A673 (cell line): Measurements from ENCODE around the gene KIF26A. TPM values are rescaled to one million over a fixed set of nuclear protein-coding genes. Genes with fewer than 3 reads are reported as not detected.

Source experiments
- BruUV-seq: library from RNA; stranded (reverse); fragments of 400-500 nt; replicated peaks from 2 replicates; lab custom pipeline; 2021; lab: Mats Ljungman, UMichigan
- CTCF ChIA-PET: fragments of 300-600 bp; sonication (Branson Sonifier 250); formaldehyde crosslinking; loops from one replicate; lab custom pipeline; 2022; ENCODE audit warnings: antibody characterized with exemption; lab: Charles Lee
- POLR2A ChIA-PET: fragments of 300-600 bp; sonication (Branson Sonifier 250); formaldehyde crosslinking; loops from one replicate; lab custom pipeline; 2022; ENCODE audit warnings: antibody characterized with exemption; ENCODE audit not compliant: low non-redundant PET; lab: Charles Lee
- DNase-seq: peaks from one replicate; pipeline ENCODE4 v3.0.0-alpha.2; 2015; ENCODE audit warnings: low spot score
- H3K27ac ChIP-seq: fragments of 200-600 bp; sonication (generic); 2 replicates; pipeline ENCODE4 v1.5.1; 2016; ENCODE audit warnings: mixed run types, low read depth, mild to moderate bottlenecking, mixed read lengths, antibody characterized with exemption, low read length; ENCODE audit not compliant: poor library complexity, severe bottlenecking
- H3K27me3 ChIP-seq: fragments of 200-600 bp; sonication (generic); replicated peaks from 2 replicates; pipeline ENCODE4 v1.6.1; 2017; ENCODE audit warnings: mixed run types, low read depth, mild to moderate bottlenecking, mixed read lengths, antibody characterized with exemption, low read length; ENCODE audit not compliant: insufficient read depth, poor library complexity
- H3K36me3 ChIP-seq: fragments of 200-600 bp; sonication (generic); 2 replicates; pipeline ENCODE4 v1.6.1; 2016; ENCODE audit warnings: mixed run types, mild to moderate bottlenecking, mixed read lengths, antibody characterized with exemption, low read length; ENCODE audit not compliant: insufficient read depth, poor library complexity, severe bottlenecking
- H3K4me1 ChIP-seq: fragments of 200-600 bp; sonication (generic); 2 replicates; pipeline ENCODE4 v1.6.1; 2017; ENCODE audit warnings: mixed run types, mild to moderate bottlenecking, mixed read lengths, antibody characterized with exemption, low read length; ENCODE audit not compliant: insufficient read depth, poor library complexity, severe bottlenecking
- H3K4me3 ChIP-seq: fragments of 200-600 bp; sonication (generic); 2 replicates; pipeline ENCODE4 v1.5.1; 2016; ENCODE audit warnings: low read depth, mixed run types, mild to moderate bottlenecking, mixed read lengths, low read length; ENCODE audit not compliant: poor library complexity, severe bottlenecking
- H3K9me3 ChIP-seq: fragments of 200-600 bp; sonication (generic); 2 replicates; pipeline ENCODE4 v1.6.1; 2016; ENCODE audit warnings: mixed run types, low read depth, mild to moderate bottlenecking, mixed read lengths, antibody characterized with exemption, low read length; ENCODE audit not compliant: poor library complexity, severe bottlenecking
- EZH2 ChIP-seq: fragments of 200-600 bp; sonication (generic); IDR thresholded peaks from 2 replicates; pipeline ENCODE4 v1.6.1; 2017; ENCODE audit warnings: borderline replicate concordance, low read depth, mild to moderate bottlenecking, mixed read lengths, antibody characterized with exemption, low read length; ENCODE audit not compliant: poor library complexity, severe bottlenecking
- intact Hi-C: fragments of 100-400 bp; cut with micrococcal nuclease; formaldehyde crosslinking; loops from one replicate; pipeline ENCODE4 v1.10.0; 2022; ENCODE audit not compliant: unreplicated experiment
- total RNA-seq: library from RNA; stranded (reverse); gene quantifications from 2 replicates; pipeline ENCODE4 v1.2.3, GENCODE V29; 2021
- TF ChIP-seq, protein P1 (sequence below): fragments of 300-800, 200-600 bp; sonication (generic); conservative IDR thresholded peaks from 2 replicates; pipeline ENCODE4 v1.5.1; 2017; ENCODE audit warnings: low read depth, mild to moderate bottlenecking, antibody characterized with exemption, low read length, moderate library complexity, mixed read lengths

KIF26A gene
- total RNA-seq, 1 experiment from 2014 or later = 11.5 TPM

- no peaks in the 10 kb centered on the region for H3K27me3 ChIP-seq
- intact Hi-C loops = no loop called here
- DNase-seq = no peak
- no peaks in the 10 kb centered on the region for H3K9me3 ChIP-seq
- TF ChIP-seq, protein P1, sequence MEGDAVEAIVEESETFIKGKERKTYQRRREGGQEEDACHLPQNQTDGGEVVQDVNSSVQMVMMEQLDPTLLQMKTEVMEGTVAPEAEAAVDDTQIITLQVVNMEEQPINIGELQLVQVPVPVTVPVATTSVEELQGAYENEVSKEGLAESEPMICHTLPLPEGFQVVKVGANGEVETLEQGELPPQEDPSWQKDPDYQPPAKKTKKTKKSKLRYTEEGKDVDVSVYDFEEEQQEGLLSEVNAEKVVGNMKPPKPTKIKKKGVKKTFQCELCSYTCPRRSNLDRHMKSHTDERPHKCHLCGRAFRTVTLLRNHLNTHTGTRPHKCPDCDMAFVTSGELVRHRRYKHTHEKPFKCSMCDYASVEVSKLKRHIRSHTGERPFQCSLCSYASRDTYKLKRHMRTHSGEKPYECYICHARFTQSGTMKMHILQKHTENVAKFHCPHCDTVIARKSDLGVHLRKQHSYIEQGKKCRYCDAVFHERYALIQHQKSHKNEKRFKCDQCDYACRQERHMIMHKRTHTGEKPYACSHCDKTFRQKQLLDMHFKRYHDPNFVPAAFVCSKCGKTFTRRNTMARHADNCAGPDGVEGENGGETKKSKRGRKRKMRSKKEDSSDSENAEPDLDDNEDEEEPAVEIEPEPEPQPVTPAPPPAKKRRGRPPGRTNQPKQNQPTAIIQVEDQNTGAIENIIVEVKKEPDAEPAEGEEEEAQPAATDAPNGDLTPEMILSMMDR = no peak
- no peak for TF ChIP-seq EZH2
- H3K4me3 ChIP-seq = no peak overlapping the region
- H3K27ac ChIP-seq = no peak overlapping the region
- no TSS peak for BruUV-seq
- POLR2A ChIA-PET = no interaction called here
- CTCF ChIA-PET = no interaction called here
- peaks cover 2% of the 10 kb centered on the region for H3K4me1 ChIP-seq
- H3K36me3 ChIP-seq = no peaks in the 10 kb centered on the region
Measured at GRCh38 chr14:104175811-104176210, 37.4 kb downstream of the KIF26A start.

DNA sequence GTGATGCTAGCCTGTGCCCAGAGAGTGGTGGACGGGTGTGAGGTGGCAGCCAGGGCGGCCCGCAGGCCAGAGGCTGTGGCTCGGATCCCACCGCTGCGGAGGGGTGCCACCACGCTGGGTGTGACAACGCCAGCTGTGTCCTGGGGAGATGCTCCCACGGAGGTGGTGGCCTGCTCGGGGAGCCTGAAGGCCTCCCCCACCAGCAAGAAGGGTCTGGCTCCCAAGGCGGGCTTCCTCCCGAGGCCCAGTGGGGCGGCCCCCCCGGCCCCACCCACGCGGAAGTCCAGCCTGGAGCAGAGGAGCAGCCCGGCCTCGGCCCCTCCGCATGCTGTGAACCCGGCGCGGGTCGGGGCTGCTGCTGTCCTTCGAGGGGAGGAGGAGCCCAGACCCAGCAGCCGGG, 38.2 kb downstream of the KIF26A start:
- no peaks in the 10 kb centered on the region for H3K36me3 ChIP-seq
- H3K4me1 ChIP-seq = no peaks in the 10 kb centered on the region
- BruUV-seq = no TSS peak
- intact Hi-C loops = no loop called here
- CTCF ChIA-PET = no interaction called here
- POLR2A ChIA-PET = no interaction called here
- H3K27ac ChIP-seq = no peak overlapping the region
- TF ChIP-seq EZH2 = no peak
- TF ChIP-seq, protein P1 = no peak
- H3K27me3 ChIP-seq = no peaks in the 10 kb centered on the region
- no peak overlapping the region for H3K4me3 ChIP-seq
- no peaks in the 10 kb centered on the region for H3K9me3 ChIP-seq
- no peak for DNase-seq

- H3K27ac ChIP-seq = no peak overlapping the region
- CTCF ChIA-PET = no interaction called here
- H3K4me1 ChIP-seq = no peaks in the 10 kb centered on the region
- intact Hi-C loops = no loop called here
- no peaks in the 10 kb centered on the region for H3K27me3 ChIP-seq
- DNase-seq = no peak
- H3K36me3 ChIP-seq = no peaks in the 10 kb centered on the region
- no peak overlapping the region for H3K4me3 ChIP-seq
- POLR2A ChIA-PET = no interaction called here
- no TSS peak for BruUV-seq
- no peak for TF ChIP-seq EZH2
- TF ChIP-seq, protein P1 = no peak
- no peaks in the 10 kb centered on the region for H3K9me3 ChIP-seq
Measured at GRCh38 chr14:104177411-104177810, 39.0 kb downstream of the KIF26A start.
